HEK293 (cell line): ENCODE data around the gene APPBP2.
"Not testable (repeated sequence)": the region's sequence is repeated elsewhere in the genome, so short reads cannot be mapped to it uniquely, and the experiment has no call there.

ENCODE experiments used
- GLI4 ChIP-seq: fragments of 450-650 bp; formaldehyde crosslinking; IDR thresholded peaks from 2 replicates; pipeline ENCODE4 v1.5.1; 2016; ENCODE audit warnings: missing biosample characterization, missing genetic modification characterization
- HOXA7 ChIP-seq: sonication (generic); formaldehyde crosslinking; IDR thresholded peaks from 2 replicates; pipeline ENCODE4 v1.8.1; 2022; ENCODE audit warnings: missing genetic modification reagents, borderline replicate concordance
- YY1 ChIP-seq: fragments of 450-650 bp; formaldehyde crosslinking; IDR thresholded peaks from 2 replicates; pipeline ENCODE4 v1.5.1; 2018; ENCODE audit warnings: missing biosample characterization, missing genetic modification characterization
- ZFP3 ChIP-seq: fragments of 450-650 bp; formaldehyde crosslinking; IDR thresholded peaks from 2 replicates; pipeline ENCODE4 v1.5.1; 2016; ENCODE audit warnings: low read depth, missing biosample characterization, missing genetic modification characterization
- ZFP41 ChIP-seq: fragments of 450-650 bp; formaldehyde crosslinking; IDR thresholded peaks from 2 replicates; pipeline ENCODE4 v1.5.1; 2016; ENCODE audit warnings: missing biosample characterization, missing genetic modification characterization, borderline replicate concordance
- ZNF133 ChIP-seq: fragments of 450-650 bp; formaldehyde crosslinking; IDR thresholded peaks from 2 replicates; pipeline ENCODE4 v1.5.1; 2016; ENCODE audit warnings: missing biosample characterization, missing genetic modification characterization
- ZNF169 ChIP-seq: fragments of 450-650 bp; formaldehyde crosslinking; IDR thresholded peaks from 2 replicates; pipeline ENCODE4 v1.5.1; 2016; ENCODE audit warnings: missing biosample characterization, missing genetic modification characterization
- ZNF23 ChIP-seq: fragments of 450-650 bp; formaldehyde crosslinking; IDR thresholded peaks from 2 replicates; pipeline ENCODE4 v1.5.1; 2016; ENCODE audit warnings: missing biosample characterization, missing genetic modification characterization, borderline replicate concordance
- ZNF24 ChIP-seq: fragments of 450-650 bp; formaldehyde crosslinking; IDR thresholded peaks from 2 replicates; pipeline ENCODE4 v1.5.1; 2016; ENCODE audit warnings: missing biosample characterization, missing genetic modification characterization
- ZNF426 ChIP-seq: fragments of 450-650 bp; formaldehyde crosslinking; IDR thresholded peaks from 2 replicates; pipeline ENCODE4 v1.5.1; 2017; ENCODE audit warnings: missing biosample characterization, missing genetic modification characterization, mild to moderate bottlenecking, inconsistent platforms, moderate library complexity
- ZNF785 ChIP-seq: fragments of 450-650 bp; formaldehyde crosslinking; IDR thresholded peaks from 2 replicates; pipeline ENCODE4 v1.5.1; 2016; ENCODE audit warnings: missing biosample characterization, missing genetic modification characterization
- TF ChIP-seq, protein P1 (sequence below): fragments of 450-650 bp; formaldehyde crosslinking; IDR thresholded peaks from 2 replicates; pipeline ENCODE4 v1.5.1; 2016; ENCODE audit warnings: missing biosample characterization, missing genetic modification characterization
- TF ChIP-seq, protein P2 (sequence below): fragments of 450-650 bp; formaldehyde crosslinking; IDR thresholded peaks from 2 replicates; pipeline ENCODE4 v1.5.1; 2016; ENCODE audit warnings: missing biosample characterization, missing genetic modification characterization
- TF ChIP-seq, protein P3 (sequence below): fragments of 450-650 bp; formaldehyde crosslinking; IDR thresholded peaks from 2 replicates; pipeline ENCODE4 v1.5.1; 2016; ENCODE audit warnings: missing biosample characterization, missing genetic modification characterization

DNA sequence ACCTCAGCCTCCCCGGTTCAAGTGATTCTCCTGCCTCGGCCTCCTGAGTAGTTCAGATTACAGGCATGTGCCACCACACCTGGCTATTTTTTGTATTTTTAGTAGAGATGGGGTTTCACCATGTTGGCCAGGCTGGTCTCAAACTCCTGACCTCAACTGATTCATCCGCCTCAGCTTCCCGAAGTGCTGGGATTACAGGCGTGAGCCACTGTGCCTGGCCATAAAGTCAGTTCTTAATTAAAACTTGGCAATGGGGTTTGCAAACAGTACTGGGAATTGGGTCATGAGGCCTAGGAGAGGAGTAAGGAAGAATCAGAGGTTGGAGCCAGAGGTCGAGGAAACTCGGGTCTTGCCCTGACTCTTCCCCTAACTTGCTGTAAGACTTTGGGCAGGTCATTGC, 95.5 kb downstream of the APPBP2 start:
- TF ChIP-seq, protein P1, sequence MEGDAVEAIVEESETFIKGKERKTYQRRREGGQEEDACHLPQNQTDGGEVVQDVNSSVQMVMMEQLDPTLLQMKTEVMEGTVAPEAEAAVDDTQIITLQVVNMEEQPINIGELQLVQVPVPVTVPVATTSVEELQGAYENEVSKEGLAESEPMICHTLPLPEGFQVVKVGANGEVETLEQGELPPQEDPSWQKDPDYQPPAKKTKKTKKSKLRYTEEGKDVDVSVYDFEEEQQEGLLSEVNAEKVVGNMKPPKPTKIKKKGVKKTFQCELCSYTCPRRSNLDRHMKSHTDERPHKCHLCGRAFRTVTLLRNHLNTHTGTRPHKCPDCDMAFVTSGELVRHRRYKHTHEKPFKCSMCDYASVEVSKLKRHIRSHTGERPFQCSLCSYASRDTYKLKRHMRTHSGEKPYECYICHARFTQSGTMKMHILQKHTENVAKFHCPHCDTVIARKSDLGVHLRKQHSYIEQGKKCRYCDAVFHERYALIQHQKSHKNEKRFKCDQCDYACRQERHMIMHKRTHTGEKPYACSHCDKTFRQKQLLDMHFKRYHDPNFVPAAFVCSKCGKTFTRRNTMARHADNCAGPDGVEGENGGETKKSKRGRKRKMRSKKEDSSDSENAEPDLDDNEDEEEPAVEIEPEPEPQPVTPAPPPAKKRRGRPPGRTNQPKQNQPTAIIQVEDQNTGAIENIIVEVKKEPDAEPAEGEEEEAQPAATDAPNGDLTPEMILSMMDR (tag by site-specific recombination), result not testable (repeated sequence)
- not testable (repeated sequence) for TF ChIP-seq ZFP3; ZFP41 (tag by site-specific recombination); ZNF24 (tag by site-specific recombination); GLI4 (tag by site-specific recombination); ZNF23 (tag by site-specific recombination); ZNF169 (tag by site-specific recombination); HOXA7 (CRISPR knock-in tag); ZNF426 (tag by site-specific recombination); ZNF785; ZNF133 (tag by site-specific recombination); YY1
- TF ChIP-seq, protein P2, sequence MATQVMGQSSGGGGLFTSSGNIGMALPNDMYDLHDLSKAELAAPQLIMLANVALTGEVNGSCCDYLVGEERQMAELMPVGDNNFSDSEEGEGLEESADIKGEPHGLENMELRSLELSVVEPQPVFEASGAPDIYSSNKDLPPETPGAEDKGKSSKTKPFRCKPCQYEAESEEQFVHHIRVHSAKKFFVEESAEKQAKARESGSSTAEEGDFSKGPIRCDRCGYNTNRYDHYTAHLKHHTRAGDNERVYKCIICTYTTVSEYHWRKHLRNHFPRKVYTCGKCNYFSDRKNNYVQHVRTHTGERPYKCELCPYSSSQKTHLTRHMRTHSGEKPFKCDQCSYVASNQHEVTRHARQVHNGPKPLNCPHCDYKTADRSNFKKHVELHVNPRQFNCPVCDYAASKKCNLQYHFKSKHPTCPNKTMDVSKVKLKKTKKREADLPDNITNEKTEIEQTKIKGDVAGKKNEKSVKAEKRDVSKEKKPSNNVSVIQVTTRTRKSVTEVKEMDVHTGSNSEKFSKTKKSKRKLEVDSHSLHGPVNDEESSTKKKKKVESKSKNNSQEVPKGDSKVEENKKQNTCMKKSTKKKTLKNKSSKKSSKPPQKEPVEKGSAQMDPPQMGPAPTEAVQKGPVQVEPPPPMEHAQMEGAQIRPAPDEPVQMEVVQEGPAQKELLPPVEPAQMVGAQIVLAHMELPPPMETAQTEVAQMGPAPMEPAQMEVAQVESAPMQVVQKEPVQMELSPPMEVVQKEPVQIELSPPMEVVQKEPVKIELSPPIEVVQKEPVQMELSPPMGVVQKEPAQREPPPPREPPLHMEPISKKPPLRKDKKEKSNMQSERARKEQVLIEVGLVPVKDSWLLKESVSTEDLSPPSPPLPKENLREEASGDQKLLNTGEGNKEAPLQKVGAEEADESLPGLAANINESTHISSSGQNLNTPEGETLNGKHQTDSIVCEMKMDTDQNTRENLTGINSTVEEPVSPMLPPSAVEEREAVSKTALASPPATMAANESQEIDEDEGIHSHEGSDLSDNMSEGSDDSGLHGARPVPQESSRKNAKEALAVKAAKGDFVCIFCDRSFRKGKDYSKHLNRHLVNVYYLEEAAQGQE, result not testable (repeated sequence)
- TF ChIP-seq, protein P3, sequence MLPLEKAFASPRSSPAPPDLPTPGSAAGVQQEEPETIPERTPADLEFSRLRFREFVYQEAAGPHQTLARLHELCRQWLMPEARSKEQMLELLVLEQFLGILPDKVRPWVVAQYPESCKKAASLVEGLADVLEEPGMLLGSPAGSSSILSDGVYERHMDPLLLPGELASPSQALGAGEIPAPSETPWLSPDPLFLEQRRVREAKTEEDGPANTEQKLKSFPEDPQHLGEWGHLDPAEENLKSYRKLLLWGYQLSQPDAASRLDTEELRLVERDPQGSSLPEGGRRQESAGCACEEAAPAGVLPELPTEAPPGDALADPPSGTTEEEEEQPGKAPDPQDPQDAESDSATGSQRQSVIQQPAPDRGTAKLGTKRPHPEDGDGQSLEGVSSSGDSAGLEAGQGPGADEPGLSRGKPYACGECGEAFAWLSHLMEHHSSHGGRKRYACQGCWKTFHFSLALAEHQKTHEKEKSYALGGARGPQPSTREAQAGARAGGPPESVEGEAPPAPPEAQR (tag by site-specific recombination), result not testable (repeated sequence)
